SKM-1 treated with dmso at 0.1 percent for 144 hours (cell line): ENCODE data around the gene TRPC6.
"Not testable (repeated sequence)": the region's sequence is repeated elsewhere in the genome, so short reads cannot be mapped to it uniquely, and the experiment has no call there.

ENCODE experiments used
- DNase-seq: peaks from one replicate; lab custom pipeline; 2025; ENCODE audit not compliant: unreplicated experiment; lab: John Stamatoyannopoulos, UW

Gene TRPC6

GRCh38 chr11:101453682-101454081 lies 130.1 kb downstream of the TRPC6 start:
- no peak for DNase-seq

DNA sequence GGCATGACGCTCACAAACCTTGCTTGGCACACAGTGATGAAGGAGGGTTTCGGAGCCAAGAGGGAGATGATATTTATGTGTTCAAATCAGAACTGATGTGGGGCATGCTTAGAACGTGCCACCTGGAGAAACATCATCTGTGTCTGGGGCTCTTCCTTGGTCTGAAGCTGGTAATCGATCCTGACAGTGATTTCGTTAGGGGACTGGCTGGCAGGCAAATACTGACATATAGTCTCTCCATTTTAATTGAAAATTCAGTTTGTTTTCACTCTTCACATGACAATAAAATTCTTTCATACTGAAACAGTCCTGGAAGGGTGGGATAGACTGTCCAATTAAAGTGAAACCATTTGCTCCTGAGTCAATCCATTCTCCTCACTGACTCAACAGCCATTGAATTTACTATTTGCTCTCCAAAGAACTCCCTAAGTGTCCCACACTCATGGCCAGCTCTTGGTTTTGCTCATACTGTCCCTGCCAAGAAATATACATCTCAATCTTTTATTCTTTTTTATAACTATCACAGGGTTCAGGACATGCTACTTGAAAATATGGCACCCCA lies 134.8 kb downstream of the TRPC6 start:
- DNase-seq, result no peak

DNA sequence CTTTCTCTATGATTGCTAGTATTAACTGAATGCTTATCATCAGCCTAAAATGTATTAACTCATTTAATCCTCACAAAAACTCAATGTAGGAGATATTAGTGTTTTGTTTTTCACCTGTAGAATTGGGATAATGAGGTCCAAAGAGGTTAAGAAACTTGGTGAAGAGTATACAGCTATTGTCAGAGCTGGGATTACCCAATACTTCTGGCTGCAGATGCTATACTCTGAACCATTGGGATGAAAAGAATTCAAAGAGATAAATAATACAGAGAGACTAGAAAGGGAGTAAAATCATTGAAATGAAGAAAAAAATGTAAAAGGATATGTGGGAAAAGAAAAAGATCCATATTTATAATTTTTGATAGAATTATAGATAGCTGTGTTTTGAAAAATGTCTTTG lies 137.1 kb downstream of the TRPC6 start:
- DNase-seq, result no peak

DNA sequence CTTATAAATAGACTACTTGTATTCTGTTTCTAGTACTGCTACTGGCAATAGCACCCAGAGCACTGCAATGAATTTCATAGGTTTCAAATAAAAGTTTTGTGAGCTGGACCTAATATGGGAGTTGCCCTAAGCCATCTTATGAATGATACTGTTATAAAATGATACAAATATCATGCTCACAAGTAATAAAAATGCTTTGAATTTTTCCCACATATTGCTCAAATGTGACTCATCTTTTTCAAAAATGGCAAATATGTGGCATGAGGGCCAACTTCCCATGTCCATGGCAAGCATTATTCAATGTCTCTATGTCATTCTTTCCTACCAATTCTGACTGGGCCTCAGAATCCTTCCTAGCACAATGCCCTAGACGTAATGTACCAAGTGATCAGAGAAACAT lies 137.6 kb downstream of the TRPC6 start:
- no peak for DNase-seq

DNA sequence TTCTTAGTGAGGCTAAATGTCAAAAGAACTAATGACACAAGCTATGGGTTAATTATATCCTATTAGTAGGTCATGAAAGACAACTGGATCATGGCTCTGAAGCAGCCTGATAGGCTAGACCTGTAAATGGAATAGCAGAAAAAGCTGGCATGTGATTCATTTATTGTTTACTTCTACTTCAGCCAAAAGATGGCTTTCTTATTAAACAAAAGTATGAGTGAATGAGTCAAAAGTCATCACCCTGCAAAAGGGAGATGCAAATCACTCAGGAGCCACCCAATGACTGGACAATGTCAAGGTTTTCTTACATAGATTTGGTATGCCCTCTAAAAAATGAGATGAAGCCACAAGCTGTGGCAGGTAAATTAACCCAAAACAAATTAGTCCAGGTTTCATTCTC lies 138.0 kb downstream of the TRPC6 start:
- DNase-seq, result no peak

DNA sequence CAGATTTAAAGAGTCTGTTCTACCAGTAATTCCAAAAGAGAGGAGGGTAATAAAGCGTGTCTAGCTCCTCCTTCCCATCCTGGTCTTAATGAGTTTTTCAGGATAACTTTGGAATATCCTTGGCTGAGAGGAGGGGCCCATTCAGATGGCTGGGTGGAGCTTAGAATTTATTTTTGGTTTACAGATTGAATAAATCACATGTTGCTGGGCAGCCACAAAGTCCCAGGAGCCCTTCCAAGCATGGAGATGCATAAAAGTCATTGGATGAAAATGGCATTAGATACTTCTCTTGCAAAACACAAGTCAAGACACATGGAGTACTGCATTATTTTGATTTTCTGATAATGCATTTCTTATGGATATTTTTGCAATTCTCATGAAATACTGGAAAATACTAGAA lies 139.0 kb downstream of the TRPC6 start:
- no peak for DNase-seq

DNA sequence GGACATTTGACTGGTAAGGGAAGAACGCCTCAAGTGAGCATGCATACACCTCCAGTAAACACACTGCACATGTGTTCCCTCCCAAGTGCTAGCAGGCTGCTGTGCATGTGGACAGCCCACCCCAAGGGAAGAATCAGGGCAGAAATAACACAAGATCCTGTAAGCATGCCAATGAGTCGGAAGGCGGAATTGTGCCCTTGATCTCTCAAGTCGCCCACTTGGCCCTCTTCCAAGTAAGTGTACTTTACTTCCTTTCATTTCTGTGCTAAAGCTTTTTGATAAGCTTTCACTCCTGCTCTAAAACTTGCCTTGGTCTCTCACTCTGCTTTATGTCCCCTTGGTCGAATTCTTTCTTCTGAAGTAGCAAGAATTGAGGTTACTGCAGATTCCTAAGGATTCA lies 139.6 kb downstream of the TRPC6 start:
- DNase-seq, result no peak

- no peak for DNase-seq
Observed at GRCh38 chr11:101442936-101443521, 140.8 kb downstream of the TRPC6 start.

DNA sequence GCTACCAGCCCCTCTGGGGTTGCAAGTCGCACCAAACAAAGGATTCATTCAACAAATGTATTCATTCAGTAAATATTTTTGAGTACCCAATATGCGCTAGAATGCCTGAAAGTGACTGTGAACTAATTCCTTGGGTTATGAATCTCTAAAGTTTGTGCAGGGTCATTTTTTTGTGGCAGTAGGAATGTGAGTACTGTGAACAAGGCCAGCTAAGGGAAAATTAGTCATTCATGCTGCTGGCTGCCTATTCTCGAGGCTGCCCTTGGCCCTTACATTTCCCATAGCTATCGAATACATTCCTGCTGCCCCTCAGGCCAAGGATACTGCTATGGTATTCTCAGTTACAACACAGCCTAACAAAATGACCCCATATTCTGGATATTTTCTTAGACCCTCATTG lies 141.6 kb downstream of the TRPC6 start:
- DNase-seq, result no peak

DNA sequence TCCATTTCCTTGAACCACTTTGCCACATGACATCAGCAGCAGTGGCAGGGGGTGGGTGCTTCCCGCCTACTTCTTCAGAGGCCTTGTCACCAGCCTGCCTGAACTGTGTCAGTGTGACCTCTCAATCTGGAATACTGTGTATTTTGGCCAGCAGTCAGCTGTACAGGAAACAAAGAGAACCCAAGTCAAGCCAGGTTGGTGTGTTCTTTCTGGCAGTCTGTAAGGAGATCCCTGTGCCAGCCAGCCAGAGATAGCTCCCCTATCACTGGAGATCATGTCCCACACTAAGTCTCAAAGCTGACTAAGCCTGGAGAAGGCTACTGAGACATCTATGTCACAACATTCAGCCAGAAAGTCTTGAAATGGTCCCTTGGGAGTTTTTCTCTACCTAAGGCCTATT lies 142.1 kb downstream of the TRPC6 start:
- no peak for DNase-seq

DNA sequence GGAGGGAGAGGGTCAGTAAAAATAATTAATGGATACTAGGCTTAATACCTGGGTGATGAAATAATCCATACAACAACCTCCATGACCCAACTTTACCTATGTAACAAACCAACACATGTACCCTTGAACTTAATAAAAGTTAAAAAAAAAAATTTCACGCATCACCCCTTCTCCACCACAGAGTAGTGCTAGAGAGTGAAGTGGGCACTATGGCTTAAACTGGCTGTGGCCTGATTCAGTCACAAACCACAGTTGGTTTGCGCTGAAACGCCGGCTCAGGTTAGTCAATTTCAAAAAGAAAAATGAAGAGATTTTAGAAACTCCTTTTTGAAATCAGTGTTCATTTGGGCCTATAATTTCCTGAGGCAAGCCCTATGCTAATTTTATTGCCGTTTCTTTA lies 144.3 kb downstream of the TRPC6 start:
- peak; percentile 2 for DNase-seq

DNA sequence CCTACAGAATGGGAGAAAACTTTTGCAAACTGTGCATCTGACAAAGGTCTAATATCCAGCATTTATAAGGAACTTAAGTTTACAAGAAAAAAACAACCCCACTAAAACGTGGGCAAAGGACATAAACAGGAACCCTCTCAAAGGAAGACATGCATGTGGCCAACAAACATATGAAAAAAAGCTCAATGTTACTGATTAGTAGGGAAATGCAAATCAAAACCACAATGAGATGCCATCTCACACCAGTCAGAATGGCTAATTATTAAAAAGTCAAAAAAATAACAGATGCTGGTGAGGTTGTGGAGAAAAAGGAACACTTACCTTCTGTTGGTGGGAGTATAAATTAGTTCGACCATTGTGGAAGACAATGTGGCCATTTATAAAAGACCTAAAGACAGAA lies 145.1 kb downstream of the TRPC6 start:
- DNase-seq, result not testable (repeated sequence)

- no peak for DNase-seq
Observed at GRCh38 chr11:101438126-101438525, 145.7 kb downstream of the TRPC6 start.

DNA sequence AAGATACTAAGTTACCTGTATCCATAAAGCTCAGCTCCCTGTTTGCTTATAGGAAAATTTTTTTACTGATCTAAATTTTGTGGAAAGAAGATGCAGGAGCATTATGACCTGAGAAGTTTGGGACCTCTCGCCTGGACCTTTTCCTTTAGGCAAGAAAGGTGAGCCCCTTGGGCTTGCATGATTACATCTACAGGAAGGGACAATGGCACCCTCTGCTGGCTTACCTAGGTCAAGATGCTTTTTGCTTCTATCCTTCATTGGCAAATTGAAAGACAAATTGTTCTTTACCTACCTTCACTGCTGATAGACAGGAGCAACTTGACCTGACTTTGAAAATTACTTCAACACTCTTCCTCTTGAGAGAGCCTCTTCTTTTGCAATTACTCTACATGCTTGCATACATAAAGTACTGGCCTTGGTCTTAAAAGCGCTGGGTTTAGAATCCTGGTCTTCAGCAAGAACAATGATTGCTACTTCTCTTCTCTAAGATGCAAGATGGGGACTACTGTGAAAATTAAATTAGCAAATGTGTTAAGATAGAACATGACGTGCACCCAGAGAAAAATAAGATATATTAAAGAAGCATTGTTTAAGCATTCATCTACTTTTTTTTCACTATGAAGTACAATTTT lies 147.2 kb downstream of the TRPC6 start:
- DNase-seq, result peak; percentile 7

DNA sequence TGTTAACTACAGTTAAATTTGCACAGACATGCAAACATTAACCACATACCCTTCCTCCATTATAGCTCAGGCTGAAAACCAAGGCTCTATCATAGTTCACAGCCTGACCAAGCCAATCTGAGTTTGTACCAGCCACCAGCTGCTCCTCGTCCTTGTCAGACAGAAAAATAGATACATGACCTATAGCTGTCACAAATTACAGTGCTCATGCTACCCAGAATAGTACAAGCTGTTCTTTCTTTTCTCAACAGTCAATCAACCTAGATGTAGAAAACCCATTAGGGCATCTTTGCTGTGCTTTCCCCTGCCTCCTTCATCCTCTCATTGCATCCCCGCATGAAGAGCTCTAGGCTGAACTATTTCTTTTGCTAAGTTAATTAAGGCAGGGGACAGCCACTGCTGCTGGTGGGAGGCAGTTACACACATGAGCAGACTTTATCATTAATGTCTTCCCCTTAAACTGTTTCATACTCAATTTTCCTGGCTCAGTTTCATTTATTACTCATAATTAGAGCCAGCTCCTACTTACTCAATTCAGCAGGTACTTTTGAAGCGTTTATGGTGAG lies 148.3 kb downstream of the TRPC6 start:
- DNase-seq, result no peak

GRCh38 chr11:101434026-101434643 lies 149.7 kb downstream of the TRPC6 start:
- DNase-seq, result no peak

DNA sequence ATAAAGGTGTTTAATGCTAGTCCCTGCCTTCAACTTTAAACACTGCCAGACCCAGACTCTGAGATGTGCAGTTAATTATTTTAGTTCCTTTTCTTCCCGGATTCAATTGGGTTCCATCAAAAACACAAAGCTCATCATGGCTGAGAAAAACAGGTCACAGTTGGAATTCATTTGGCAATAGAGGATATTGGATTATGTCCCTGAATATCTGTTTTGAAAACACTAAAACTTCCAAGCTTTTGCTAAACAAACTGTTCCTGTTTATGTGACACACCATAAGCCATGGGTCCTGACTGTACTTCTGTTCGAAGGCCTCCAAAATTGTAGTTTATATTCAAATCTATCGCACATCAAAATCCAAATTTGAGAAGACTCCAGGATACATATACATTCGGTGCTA lies 150.7 kb downstream of the TRPC6 start:
- DNase-seq, result no peak

- DNase-seq, result no peak
Observed at GRCh38 chr11:101429703-101430540, 153.9 kb downstream of the TRPC6 start.

- DNase-seq, result peak; percentile 26
Observed at GRCh38 chr11:101428918-101429317, 154.9 kb downstream of the TRPC6 start.

DNA sequence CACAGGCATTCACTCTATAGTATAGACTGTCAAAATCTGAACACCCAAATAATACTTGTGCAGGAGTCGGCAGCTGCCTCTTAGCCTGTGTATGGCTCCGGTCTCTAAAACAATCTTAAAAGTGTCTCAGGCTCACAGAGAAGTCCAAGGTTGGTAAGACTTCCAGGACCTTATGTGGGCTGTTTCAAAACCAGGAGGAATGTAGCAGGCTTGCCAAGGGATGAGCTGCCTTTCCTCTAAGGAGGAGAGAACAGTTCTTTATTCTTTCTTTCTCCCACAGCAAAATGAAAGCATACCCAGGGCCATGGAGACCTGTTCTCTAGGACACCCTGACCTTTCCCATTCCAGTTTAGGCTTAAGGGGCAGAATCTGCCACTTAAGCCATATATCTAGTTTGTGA lies 176.5 kb downstream of the TRPC6 start:
- DNase-seq, result no peak
